ENCODE data around the gene ACOX3.

Gene ACOX3

DNA sequence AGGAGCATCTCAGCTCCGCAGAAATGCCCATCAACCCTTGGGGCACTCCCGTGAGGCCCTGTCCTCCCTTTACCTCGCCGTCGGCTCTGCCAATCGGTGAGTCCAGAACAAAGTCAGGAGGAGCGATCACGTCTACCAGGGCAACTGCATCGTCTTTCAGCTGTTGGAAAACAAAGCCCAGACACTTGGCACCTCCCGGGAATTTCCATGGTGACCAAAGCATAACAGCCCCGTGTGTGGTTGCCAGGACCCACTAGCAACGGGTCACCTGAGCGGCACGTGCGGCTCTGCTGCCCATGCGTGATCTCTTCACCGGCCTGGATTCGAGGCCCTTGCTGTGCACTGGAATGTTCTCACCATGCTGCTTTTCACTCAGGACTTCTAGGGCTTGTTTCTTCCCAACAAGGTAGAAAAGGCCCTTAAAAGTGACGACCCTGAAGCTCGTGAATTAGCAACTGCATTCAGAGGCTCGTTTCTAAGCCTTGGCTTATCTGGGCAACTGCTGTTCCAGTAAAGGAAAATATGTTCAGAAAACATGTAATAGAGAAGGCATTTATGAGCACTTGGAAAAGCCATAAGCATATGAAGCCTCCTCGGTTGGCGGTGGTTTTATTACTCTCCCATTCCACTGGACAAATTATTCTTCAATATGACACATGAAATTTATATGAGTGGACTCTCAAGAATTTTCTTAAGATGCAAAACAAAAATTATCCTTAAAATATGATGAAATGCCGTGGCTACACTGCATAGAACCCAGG lies 69.5 kb downstream of the ACOX3 start:
- no peak for DNase-seq

- DNase-seq, result no peak
These were observed 70.3 kb downstream of the ACOX3 start for GRCh38 chr4:8370106-8370787.

GRCh38 chr4:8369426-8370105 lies 71.0 kb downstream of the ACOX3 start:
- DNase-seq, result no peak

- DNase-seq, result no peak
These were observed 71.5 kb downstream of the ACOX3 start for GRCh38 chr4:8368998-8369397.

DNA sequence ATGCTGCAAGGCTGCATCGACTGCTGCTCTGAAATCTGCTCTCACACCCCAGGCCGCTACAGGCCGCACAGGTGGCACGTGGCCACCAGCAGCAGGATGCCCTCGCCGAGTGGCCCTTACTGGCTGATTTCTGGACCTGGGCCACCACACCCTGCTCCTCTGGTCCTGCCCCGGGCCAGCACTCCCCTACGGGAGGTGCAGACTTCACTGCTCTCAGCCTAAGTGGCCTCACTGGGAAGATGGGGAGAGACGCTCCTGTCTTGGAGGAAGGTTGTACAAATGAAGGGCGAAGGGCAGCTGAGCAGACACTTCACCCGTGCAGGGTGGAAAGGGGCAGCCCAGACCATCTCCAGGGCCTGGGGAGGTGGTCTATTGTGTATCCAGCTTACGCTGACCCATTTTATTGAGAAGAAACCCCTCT lies 72.5 kb downstream of the ACOX3 start:
- DNase-seq, result no peak

DNA sequence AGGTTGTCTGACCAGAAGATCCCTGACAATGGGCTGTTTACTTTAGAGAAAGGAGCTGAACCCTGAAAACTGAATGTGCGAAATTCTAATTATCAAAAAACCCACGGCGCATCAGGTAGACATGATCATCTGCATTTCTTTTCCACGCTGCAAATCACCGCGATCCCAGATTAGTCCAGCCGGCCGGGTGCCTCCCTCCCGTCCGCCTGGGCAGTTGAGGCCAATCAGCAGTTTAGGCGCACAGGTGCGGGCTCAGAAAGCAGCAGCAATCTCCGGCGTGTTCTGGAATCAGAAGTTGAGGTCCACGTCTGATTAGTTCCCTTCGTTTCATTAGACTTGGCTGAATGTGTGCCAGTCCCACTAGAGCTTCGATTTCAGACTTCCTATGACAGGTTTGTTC lies 73.9 kb downstream of the ACOX3 start:
- DNase-seq, result no peak

- DNase-seq, result no peak
These were observed 74.6 kb downstream of the ACOX3 start for GRCh38 chr4:8365951-8366350.

DNA sequence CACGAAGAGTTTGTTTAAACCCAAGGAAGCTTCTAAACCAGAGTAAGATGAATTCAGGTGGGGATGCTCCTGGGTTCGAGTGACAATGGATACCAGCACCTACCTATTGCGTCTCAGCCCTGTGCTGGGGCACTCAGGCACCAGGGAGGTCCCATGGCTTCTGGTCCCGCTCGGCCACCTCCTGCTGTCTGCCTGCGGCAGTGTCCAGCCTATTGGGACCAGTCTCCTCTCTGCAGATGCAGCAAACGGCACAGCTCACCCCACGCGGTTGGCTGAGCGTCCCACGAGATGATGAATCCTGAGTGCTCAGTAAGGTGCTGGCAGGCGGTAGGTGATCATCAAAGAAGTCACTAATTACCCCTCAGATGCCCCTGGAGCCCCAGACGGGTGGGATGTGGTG lies 75.2 kb downstream of the ACOX3 start:
- DNase-seq, result no peak

DNA sequence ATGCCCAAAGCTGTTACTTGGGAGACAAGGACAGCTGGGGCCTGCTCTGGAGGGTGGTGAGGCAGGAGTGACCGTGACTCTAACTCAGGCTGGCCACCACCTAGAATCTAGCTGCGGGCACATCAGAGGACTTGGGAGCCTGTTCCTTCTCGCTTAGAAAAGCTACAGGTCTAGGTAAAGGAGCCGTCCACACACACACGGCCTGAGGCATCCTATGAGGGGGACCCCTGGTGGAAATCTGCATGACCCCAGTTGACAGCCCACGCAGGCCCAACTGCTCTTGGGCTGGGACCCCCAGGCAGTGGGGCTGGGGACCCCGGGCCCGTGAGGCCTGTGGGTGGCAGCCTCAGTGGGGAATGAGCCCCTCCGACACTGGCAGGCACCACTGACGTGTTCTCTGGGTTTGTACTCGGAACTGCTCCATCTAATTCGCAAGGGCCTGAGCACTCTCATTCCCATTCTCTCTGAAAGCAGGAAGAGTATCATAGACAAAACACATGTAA lies 75.6 kb downstream of the ACOX3 start:
- DNase-seq, result no peak

- no peak for DNase-seq
These were observed 76.4 kb downstream of the ACOX3 start for GRCh38 chr4:8364141-8364540.

- DNase-seq, result no peak
These were observed 78.0 kb downstream of the ACOX3 start for GRCh38 chr4:8362483-8362882.

DNA sequence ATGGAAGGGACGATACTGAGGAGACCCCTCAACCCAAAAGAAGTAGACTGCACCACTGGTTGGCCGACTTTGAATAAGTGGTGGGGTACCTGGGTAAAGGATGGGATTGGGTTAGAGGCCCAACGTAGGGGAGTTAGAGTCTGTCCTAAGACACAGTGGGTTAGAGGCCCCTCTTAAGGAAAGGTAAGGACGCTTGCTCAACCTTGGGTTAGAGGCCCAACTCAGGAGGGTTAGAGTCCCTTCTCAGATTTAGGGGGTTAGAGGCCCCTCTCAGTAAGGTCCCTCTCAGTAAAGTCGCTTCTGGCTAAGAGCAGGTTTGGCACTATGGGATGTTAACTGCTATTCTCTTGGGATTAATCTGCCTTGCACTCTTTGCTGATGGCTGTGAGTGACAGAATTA lies 81.3 kb downstream of the ACOX3 start:
- DNase-seq, result no peak

GRCh38 chr4:8356856-8357255 lies 83.7 kb downstream of the ACOX3 start:
- DNase-seq, result no peak

DNA sequence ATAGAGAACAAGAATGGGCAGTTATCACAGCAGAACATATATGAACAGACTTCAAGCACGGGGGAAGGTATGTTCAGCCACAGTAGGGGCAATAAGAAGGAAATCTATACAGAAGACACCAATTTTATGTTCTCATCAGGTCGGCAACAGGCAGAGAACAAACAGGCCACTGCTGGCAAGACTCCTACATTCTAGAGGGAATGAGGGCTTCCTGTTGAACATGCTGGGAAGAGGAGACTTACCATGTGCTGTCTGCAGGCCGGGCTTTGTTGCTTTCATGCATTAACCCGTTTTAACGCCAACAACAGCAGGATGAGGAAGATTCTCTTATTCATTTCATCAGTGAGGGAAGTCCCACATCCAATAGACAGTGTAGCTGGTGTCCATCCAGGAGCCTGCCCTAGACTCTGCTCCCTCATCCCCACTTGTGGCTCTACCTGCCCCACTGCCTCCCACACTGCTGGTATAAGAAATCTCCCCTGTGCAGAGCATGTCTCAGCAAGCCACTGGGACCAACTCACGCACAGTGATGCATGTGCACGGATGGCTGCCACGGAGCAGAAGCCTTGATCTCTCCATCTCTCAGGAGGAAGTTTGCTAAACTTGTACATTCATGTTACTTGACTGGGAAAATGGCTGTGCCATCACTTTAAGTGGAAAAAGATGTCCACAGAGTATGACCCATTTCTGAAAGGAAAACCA lies 84.5 kb downstream of the ACOX3 start:
- DNase-seq, result no peak

DNA sequence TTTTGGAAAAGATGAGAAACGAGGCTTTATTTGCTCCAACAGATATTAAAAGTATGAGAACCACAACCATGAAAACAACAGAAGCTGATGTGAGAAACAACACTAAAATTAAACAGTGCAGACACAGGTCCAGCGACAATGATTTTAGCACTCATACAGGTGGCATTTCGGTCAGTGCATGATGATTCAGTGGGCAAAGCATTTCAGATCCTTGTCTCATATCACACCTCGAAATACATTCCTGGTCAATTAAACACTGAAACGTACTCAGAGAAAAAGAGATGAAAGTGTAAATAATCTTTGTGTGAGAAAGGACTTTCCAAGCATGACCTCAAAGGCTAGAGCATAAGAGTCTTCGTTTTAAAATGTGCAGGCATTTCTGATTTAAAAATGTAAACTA lies 85.2 kb downstream of the ACOX3 start:
- DNase-seq, result no peak

DNA sequence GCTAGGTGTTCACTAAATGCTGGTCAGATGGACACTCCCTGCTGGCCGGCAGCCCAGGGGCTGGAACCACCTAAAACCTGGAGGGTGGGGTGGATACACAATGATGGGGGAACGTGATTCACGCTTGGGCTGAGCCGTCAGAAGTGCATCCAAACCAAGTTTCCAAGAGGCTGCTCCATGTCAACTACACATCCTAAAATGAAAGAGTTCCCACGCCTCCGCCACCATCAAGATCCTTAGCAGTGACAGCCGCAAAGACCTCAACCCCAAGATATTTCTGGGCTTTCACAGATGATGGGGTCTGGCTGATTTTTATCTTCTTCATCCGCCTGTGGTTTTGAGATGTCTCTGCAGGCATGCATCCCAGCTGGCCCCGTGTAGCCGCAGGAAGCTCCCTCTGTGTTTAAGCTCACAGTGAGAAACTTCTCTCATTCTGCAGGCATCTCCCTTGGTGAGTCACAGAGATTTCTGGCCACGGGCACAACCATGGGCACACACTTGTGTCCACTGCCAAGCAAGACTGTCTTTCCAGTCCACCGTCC lies 86.5 kb downstream of the ACOX3 start:
- DNase-seq, result no peak

- no peak for DNase-seq
These were observed 87.3 kb downstream of the ACOX3 start for GRCh38 chr4:8353158-8353669.

GRCh38 chr4:8352368-8353157 lies 88.0 kb downstream of the ACOX3 start:
- no peak for DNase-seq

GRCh38 chr4:8351931-8352367 lies 88.6 kb downstream of the ACOX3 start:
- DNase-seq, result no peak

DNA sequence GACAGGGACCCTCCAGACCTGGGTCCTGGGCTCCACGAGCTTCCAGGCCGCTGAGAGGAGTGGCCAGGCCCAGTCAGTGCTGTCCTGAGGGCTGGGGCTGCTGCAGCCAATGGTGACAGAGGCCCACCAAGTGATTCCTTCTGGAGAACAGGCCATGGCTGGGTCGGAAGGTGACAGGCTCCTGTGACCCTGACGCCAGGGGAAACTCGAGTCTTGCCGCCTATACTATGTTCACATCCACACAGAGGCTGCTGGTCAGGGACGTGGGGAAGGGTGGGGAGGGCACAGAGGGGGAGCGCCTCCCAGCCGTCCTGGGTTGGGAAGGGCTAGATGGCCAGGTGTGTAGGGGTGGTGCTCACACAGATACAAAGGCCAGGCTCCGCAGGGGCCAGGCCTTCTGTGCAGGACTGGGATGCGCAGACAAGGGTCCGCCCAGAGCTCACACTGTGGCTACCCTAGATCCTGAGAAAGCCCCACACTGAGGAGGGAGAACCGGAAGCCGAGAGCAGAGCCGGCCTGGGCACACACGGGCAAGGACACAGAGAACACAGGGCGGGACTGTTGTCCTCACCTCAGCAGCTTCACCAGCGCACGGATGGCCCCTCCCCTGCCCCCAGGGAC lies 89.6 kb downstream of the ACOX3 start:
- no peak for DNase-seq

- DNase-seq, result no peak
These were observed 90.2 kb downstream of the ACOX3 start for GRCh38 chr4:8350352-8350751.

Data from retina (tissue), 1 donor.